Heart left ventricle (tissue), 16 donors: ENCODE data around the gene TAL2. TPM values are rescaled to one million over a fixed set of nuclear protein-coding genes. Genes with fewer than 3 reads are reported as not detected.

ENCODE experiments used
- ATAC-seq, 4 donors: fragments of 200-7000 bp; cut with Tn5 transposase; one replicate each; pipeline ENCODE4 v1.9.1; 2020 to 2022; ENCODE audit warnings: moderate library complexity in 4 of 4, mild to moderate bottlenecking in 3 of 4, moderate number of reproducible peaks in 1 of 4
- DNase-seq, 5 donors: peaks; one replicate each; pipeline ENCODE4 v3.0.0-alpha.2; 2020
- H3K27ac ChIP-seq, 12 donors: fragments of 200-600 bp; sonication (generic) in 4 of 12; one replicate each; pipeline versions ENCODE4 v1.5.0 to v1.8.0; 2016 to 2022; ENCODE audit warnings: mild to moderate bottlenecking in 2 of 12
- H3K27me3 ChIP-seq, 9 donors: fragments of 200-600 bp; sonication (generic) in 2 of 9; one replicate each; pipeline versions ENCODE4 v1.5.1 to v1.8.0; 2016 to 2022; ENCODE audit warnings: mild to moderate bottlenecking in 3 of 9
- H3K36me3 ChIP-seq, 9 donors: fragments of 200-600 bp; sonication (generic) in 2 of 9; one replicate each; pipeline versions ENCODE4 v1.5.0 to v1.8.0; 2018 to 2022; ENCODE audit warnings: mild to moderate bottlenecking in 2 of 9
- H3K4me1 ChIP-seq, 12 donors: fragments of 200-600 bp; sonication (generic) in 4 of 12; one replicate each; pipeline versions ENCODE4 v1.5.0 to v1.8.0; 2016 to 2022; ENCODE audit warnings: mild to moderate bottlenecking in 3 of 12
- H3K4me3 ChIP-seq, 12 donors: fragments of 200-600 bp; sonication (generic) in 4 of 12; one replicate each; pipeline versions ENCODE4 v1.5.0 to v1.8.0; 2017 to 2022; ENCODE audit warnings: mild to moderate bottlenecking in 9 of 12, moderate library complexity in 4 of 12
- H3K9me3 ChIP-seq, 12 donors: fragments of 200-600 bp; sonication (generic) in 4 of 12; one replicate each; pipeline versions ENCODE4 v1.5.0 to v1.8.0; 2016 to 2022; ENCODE audit warnings: mild to moderate bottlenecking in 1 of 12
- POLR2A ChIP-seq, 2 donors: fragments of 450-650 bp; IDR thresholded peaks; one replicate each; pipeline ENCODE4 v1.6.1; 2017; ENCODE audit warnings: antibody characterized with exemption in 2 of 2, mild to moderate bottlenecking in 2 of 2, moderate library complexity in 2 of 2
- WGBS, 4 donors: extraction: QIAGEN DNeasy Blood & Tissue Kit in 2 of 4; methylation state at CpG; one replicate each; pipeline versions ENCODE4 v1.1.5 to v1.1.7; 2013 to 2018; 5-methylcytosine and 5-hydroxymethylcytosine counted together
- intact Hi-C, 10 donors: fragments of 100-400 bp; cut with DNase I; formaldehyde crosslinking; loops; one replicate each; pipeline versions ENCODE4 v1.11.1 to v1.14.2; 2022
- polyA plus RNA-seq, 2 donors: library from polyadenylated mRNA; stranded (reverse); fragments of 200-250 nt; gene quantifications; one replicate each; pipeline ENCODE4 v1.2.3, GENCODE V29; 2013
- total RNA-seq, 9 donors: library from RNA; depleted of rRNA in 2 of 9; stranded (reverse); fragments of >200 nt in 2 of 9; fragmentation: NEBNext Ultra II Directional in 3 of 9; extraction: Animal tissue kit (Norgen Biotek cat#: 25700) in 3 of 9; gene quantifications; one replicate each; pipeline versions ENCODE4 v1.1.0 to v1.2.4, GENCODE V29; 2016 to 2023
- TF ChIP-seq, protein P1 (sequence below), 12 donors: fragments of 200-600 bp; sonication (generic) in 4 of 12; IDR thresholded peaks; one replicate each; pipeline versions ENCODE4 v1.5.0 to v1.8.0; 2018 to 2022; ENCODE audit warnings: antibody characterized with exemption in 12 of 12, mild to moderate bottlenecking in 5 of 12
- donor health status: ischemic (EF 13 %, LVEDD 7.1; RV severe dilation, severe dysfunction).
- donor health status: healthy with polysubstance abuse.
- donor health status: DM: no; HTN: yes; CAD: no.
- donor health status: DM: no; HTN: no; CAD: no.
- donor health status: ischemic (EF 25% LVEDD 6.9; RV normal size, moderate dysfunction).
- donor health status: ischemic (EF 25% LVEDD 5.7; RV mildly dilated, moderate dysfunction).
- donor health status: healthy.
- donor health status: DM: yes; HTN: yes; CAD: no.
- donor health status: ischemic (EF 35%, LVEDD 5.7; RV mildly dilated, moderate dysfunction).
- donor health status: nonischemic (EF 11% LVEDD 7.7; RV severe dilation, severe dysfunction).
- donor health status: DM: yes; HTN: yes; CAD: no.
- donor health status: PGD.
- donor health status: ischemic (EF 29% LVEDD 5.4; RV normal size, mild dysfunction).
- donor health status: nonischemic (EF 23%, LVEDD 6.1; RV moderate dilation, normal function).

TAL2 gene
- total and polyA plus RNA-seq, 11 donors = 0.46 TPM; not detected in 10

DNA sequence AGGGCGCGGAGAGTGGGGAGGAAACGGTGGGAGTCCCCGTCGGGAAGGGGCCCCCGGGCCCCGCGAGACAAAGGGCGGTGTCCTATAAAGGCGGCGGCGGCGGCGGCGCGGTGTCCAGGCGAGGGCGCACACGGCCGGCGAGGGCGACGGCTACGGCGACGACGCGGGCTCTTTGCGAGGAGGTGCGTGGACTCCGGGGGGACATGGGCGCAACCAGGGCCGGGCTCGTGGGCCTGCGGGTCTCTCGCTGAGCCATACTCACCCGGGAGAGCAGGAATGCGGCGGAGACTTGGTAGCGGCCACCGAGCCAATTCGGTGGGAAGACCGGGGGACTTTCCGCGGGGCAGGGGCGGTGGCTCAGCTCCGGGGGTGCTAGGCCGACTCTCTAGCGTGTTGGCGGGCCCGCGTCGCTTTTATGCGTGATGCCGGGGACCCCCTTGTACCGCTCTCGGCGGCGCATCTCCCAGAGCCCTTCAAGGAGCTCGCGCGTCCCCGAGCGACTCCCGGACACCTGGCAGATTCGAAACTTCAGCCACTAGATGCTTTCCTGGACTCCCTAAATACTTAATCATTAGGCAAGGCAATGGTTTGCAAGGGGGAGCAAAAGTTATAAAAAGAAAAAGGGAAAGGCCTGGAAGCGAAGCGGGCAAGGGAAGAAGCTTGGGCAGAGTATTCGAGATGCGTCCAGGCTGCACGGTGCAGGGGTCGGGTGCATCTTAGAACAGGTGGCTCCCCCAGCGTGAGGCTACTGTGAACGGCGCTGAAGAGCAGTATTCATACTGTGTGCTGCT, 5.9 kb upstream of the TAL2 start:
- Histone ChIP-seq H3K27me3 (peaks cover 0 to 26% (median 2%) of the 10 kb centered on the region in 9 donors), H3K27ac (no peak overlapping the region), H3K9me3 (no peaks in the 10 kb centered on the region), H3K36me3 (no peaks in the 10 kb centered on the region), H3K4me1 (peaks cover 0 to 15% (median 5%) of the 10 kb centered on the region in 12 donors), H3K4me3 (peak overlapping the region; percentile 39 to 65 (median 58))
- no peak for TF ChIP-seq POLR2A (IDR thresholded peaks at IDR 0.05)
- TF ChIP-seq, protein P1, sequence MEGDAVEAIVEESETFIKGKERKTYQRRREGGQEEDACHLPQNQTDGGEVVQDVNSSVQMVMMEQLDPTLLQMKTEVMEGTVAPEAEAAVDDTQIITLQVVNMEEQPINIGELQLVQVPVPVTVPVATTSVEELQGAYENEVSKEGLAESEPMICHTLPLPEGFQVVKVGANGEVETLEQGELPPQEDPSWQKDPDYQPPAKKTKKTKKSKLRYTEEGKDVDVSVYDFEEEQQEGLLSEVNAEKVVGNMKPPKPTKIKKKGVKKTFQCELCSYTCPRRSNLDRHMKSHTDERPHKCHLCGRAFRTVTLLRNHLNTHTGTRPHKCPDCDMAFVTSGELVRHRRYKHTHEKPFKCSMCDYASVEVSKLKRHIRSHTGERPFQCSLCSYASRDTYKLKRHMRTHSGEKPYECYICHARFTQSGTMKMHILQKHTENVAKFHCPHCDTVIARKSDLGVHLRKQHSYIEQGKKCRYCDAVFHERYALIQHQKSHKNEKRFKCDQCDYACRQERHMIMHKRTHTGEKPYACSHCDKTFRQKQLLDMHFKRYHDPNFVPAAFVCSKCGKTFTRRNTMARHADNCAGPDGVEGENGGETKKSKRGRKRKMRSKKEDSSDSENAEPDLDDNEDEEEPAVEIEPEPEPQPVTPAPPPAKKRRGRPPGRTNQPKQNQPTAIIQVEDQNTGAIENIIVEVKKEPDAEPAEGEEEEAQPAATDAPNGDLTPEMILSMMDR (IDR thresholded peaks at IDR 0.05) = peak; percentile 8 to 61 (median 44)
- DNase-seq (peak; percentile 8 to 70 (median 28)), ATAC-seq (peak; percentile 49 to 94 (median 84))
- intact Hi-C loops = loop anchor here in 9 of 10 donors (1.0 to 10.0 kb wide), 6 partner anchors 36 to 64 kb away; partner anchors contain the start of gene TMEM38B (in 1 of the 9)
- WGBS, 4 donors = 1 to 6% (median 1%) methylated on average over 43 to 75 of the region's 75 CpGs

DNA sequence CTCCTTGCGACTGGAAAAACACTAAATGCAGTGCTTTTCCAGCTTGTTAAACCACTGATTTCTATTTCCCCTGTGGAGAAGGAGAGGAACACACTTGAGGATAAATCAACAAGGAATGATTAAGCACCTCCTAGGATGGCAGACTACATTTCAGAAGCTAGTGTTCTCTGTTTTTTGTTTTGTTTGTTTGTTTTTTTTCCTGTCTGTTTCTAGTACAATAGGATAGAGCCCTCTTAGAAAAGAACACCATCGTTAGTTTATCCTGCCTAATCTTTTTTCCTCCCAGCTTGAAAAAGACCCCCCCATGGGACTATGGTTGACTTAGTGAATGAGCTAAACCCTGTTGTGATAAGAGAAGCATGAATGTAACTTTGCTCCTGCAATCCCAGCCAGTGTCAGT, 3.9 kb upstream of the TAL2 start:
- H3K9me3 ChIP-seq = no peaks in the 10 kb centered on the region
- WGBS, 4 donors = 71 to 80% (median 76%) methylated on average over 2 of the region's 2 CpGs
- intact Hi-C loops = loop anchor here in 8 of 10 donors (5.0 to 10.0 kb wide), 4 partner anchors 34 to 59 kb away; partner anchors contain the start of gene TMEM38B (in 1 of the 8)
- H3K4me3 ChIP-seq = no peak overlapping the region
- TF ChIP-seq, protein P1 (IDR thresholded peaks at IDR 0.05) = no peak
- TF ChIP-seq POLR2A (IDR thresholded peaks at IDR 0.05) = no peak
- peaks cover 0 to 26% (median 2%) of the 10 kb centered on the region in 9 donors for H3K27me3 ChIP-seq
- no peaks in the 10 kb centered on the region for H3K36me3 ChIP-seq
- peaks cover 0 to 15% (median 5%) of the 10 kb centered on the region in 12 donors for H3K4me1 ChIP-seq
- H3K27ac ChIP-seq = no peak overlapping the region
- DNase-seq (no peak), ATAC-seq (no peak)

DNA sequence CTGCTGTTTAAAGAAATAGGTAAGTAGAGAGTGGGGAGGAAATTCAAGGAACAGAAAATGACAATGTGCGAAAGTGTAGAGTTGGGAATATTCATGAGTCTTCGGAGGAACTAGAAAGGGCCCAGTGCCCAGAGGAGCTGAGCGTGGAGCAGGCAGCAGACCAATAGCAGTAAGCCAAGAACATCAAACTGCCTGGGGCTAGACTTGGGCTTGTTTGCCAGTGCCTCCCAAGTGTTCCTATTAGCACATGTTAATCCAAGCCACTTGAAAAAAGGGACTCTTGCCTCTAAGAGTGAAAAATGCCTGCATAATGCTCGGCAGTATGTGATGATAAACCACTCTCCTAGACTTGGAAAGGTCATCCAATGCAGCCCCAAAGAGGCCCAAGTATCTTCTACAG, 1.2 kb upstream of the TAL2 start:
- Histone ChIP-seq H3K36me3 (no peaks in the 10 kb centered on the region), H3K4me3 (no peak overlapping the region), H3K27ac (no peak overlapping the region), H3K27me3 (peaks cover 0 to 26% (median 2%) of the 10 kb centered on the region in 9 donors), H3K9me3 (no peaks in the 10 kb centered on the region), H3K4me1 (peaks cover 0 to 13% (median 5%) of the 10 kb centered on the region in 12 donors)
- WGBS, 4 donors = 75 to 87% (median 84%) methylated on average over 4 of the region's 4 CpGs
- intact Hi-C loops = no loop called here
- TF ChIP-seq, protein P1 (IDR thresholded peaks at IDR 0.05) = no peak
- TF ChIP-seq POLR2A (IDR thresholded peaks at IDR 0.05) = no peak
- DNase-seq (no peak), ATAC-seq (no peak)

- no peak overlapping the region for H3K27ac ChIP-seq
- peaks cover 0 to 10% (median 0%) of the 10 kb centered on the region in 9 donors for H3K27me3 ChIP-seq
- no peaks in the 10 kb centered on the region for H3K4me1 ChIP-seq
- TF ChIP-seq POLR2A (IDR thresholded peaks at IDR 0.05) = no peak
- TF ChIP-seq, protein P1 (IDR thresholded peaks at IDR 0.05) = no peak
- ATAC-seq (no peak), DNase-seq (no peak)
- H3K4me3 ChIP-seq = no peak overlapping the region
- intact Hi-C loops = no loop called here
- H3K36me3 ChIP-seq = no peaks in the 10 kb centered on the region
- WGBS, 4 donors = 84 to 87% (median 86%) methylated on average over 5 of the region's 5 CpGs
- H3K9me3 ChIP-seq = no peaks in the 10 kb centered on the region
These were observed 1.7 kb downstream of the TAL2 start for GRCh38 chr9:105663914-105664313.
